ENCODE data around the gene DENND5B.

DENND5B gene

DNA sequence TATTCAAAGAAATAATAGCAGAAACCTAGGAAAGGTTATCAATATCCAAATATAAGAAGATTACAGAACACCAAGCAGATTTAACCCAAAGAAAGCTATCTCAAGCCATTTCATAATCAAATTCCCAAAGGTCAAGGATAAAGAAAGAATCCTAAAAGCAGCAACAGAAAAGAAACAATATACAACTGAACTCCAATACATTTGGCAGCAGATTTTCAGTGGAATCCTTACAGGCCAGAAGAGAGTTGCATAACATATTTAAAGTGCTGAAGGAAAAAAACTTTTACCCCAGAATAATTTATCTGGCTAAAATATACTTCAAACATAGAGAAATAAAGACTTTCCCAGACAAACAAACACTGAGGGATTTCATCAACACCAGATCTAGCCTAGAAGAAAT lies 54.3 kb downstream of the DENND5B start:
- DNase-seq (ENCODE audit: extremely low spot score) = no peak
- TF ChIP-seq, protein P1, sequence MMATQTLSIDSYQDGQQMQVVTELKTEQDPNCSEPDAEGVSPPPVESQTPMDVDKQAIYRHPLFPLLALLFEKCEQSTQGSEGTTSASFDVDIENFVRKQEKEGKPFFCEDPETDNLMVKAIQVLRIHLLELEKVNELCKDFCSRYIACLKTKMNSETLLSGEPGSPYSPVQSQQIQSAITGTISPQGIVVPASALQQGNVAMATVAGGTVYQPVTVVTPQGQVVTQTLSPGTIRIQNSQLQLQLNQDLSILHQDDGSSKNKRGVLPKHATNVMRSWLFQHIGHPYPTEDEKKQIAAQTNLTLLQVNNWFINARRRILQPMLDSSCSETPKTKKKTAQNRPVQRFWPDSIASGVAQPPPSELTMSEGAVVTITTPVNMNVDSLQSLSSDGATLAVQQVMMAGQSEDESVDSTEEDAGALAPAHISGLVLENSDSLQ (IDR thresholded peaks at IDR 0.05) = no peak
- TF ChIP-seq TARDBP (IDR thresholded peaks at IDR 0.05) = no peak
- TF ChIP-seq FOXK2 (IDR thresholded peaks at IDR 0.05) = no peak
- TF ChIP-seq FOXA1 (IDR thresholded peaks at IDR 0.05) = no peak
- CTCF ChIA-PET = no interaction called here
- POLR2A ChIA-PET = interaction anchor here (0.7 kb wide), 1 partner anchor 11 kb away, joined by 3 read pairs; no protein-coding TSS in a partner anchor

DNA sequence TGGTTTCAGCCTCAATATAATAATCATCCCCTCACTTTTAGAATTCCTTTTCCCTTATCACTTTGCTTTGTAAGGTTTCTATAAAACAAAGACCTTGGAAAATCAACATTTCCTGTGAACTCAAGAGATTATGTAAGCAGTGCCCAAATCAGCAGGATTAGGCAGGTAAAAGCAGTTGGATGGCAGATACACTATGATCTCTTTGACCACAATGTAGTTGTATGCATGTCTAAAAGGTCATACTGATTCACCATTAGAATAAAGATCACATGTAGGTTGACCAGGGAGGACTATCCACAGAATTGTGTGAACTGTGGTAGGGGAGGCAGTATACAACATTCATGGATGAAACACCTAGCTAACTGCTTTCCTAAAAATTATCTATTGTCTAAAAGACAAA lies 57.5 kb downstream of the DENND5B start:
- no peak for DNase-seq (ENCODE audit: extremely low spot score)
- no peak for TF ChIP-seq FOXM1 (IDR thresholded peaks at IDR 0.05; ENCODE audit: borderline replicate concordance)
- no peak for TF ChIP-seq SP1 (IDR thresholded peaks at IDR 0.05)
- no peak for TF ChIP-seq BHLHE40 (IDR thresholded peaks at IDR 0.05; ENCODE audit: borderline replicate concordance)
- no peak for TF ChIP-seq ZNF384 (IDR thresholded peaks at IDR 0.05)
- TF ChIP-seq HDGF (IDR thresholded peaks at IDR 0.05; ENCODE audit: borderline replicate concordance) = no peak
- TF ChIP-seq FOXK2 (IDR thresholded peaks at IDR 0.05) = no peak
- no peak for TF ChIP-seq TARDBP (IDR thresholded peaks at IDR 0.05)
- no peak for TF ChIP-seq L3MBTL2 (conservative IDR thresholded peaks at IDR 0.05)
- TF ChIP-seq NFRKB (IDR thresholded peaks at IDR 0.05) = no peak
- no peak for TF ChIP-seq ARNT (IDR thresholded peaks at IDR 0.05)
- no peak for TF ChIP-seq FOXA1 (IDR thresholded peaks at IDR 0.05)
- TF ChIP-seq SUZ12 (IDR thresholded peaks at IDR 0.05) = no peak
- no peak for TF ChIP-seq LEF1 (IDR thresholded peaks at IDR 0.05; ENCODE audit: borderline replicate concordance)
- no peak for TF ChIP-seq CTBP1 (IDR thresholded peaks at IDR 0.05; ENCODE audit: borderline replicate concordance)
- TF ChIP-seq, protein P1 (IDR thresholded peaks at IDR 0.05) = no peak
- no peak for TF ChIP-seq ELF4 (IDR thresholded peaks at IDR 0.05)
- ChIA-PET POLR2A (no interaction called here), CTCF (no interaction called here)

DNA sequence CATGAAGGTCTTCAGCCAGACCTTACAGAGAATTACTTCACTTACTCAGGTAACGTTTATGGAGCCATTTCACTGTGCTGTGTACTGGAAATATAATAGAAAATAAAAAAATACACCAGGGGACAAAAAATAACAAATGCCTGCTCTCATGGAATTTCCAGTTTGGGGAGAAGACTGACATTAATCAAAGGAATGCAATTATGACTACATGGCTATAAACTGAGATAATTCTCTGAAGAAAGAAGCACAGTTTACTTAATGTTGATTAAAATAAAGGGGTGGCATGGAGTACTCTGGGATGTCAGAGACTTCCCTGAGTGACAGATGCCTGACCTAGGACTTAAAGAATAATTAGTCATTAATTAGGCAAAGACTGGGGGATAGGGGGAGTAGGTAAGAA lies 59.0 kb downstream of the DENND5B start:
- TF ChIP-seq SUZ12 (IDR thresholded peaks at IDR 0.05) = no peak
- TF ChIP-seq LEF1 (IDR thresholded peaks at IDR 0.05; ENCODE audit: borderline replicate concordance) = no peak
- TF ChIP-seq, protein P1 (IDR thresholded peaks at IDR 0.05) = no peak
- TF ChIP-seq FOXK2 (IDR thresholded peaks at IDR 0.05) = no peak
- TF ChIP-seq FOXA1 (IDR thresholded peaks at IDR 0.05) = no peak
- no peak for TF ChIP-seq ZNF384 (IDR thresholded peaks at IDR 0.05)
- no peak for TF ChIP-seq FOXM1 (IDR thresholded peaks at IDR 0.05; ENCODE audit: borderline replicate concordance)
- no peak for TF ChIP-seq TARDBP (IDR thresholded peaks at IDR 0.05)
- TF ChIP-seq BHLHE40 (IDR thresholded peaks at IDR 0.05; ENCODE audit: borderline replicate concordance) = no peak
- no peak for TF ChIP-seq HDGF (IDR thresholded peaks at IDR 0.05; ENCODE audit: borderline replicate concordance)
- no peak for TF ChIP-seq NFRKB (IDR thresholded peaks at IDR 0.05)
- TF ChIP-seq ARNT (IDR thresholded peaks at IDR 0.05) = no peak
- TF ChIP-seq CTBP1 (IDR thresholded peaks at IDR 0.05; ENCODE audit: borderline replicate concordance) = no peak
- TF ChIP-seq L3MBTL2 (conservative IDR thresholded peaks at IDR 0.05) = no peak
- CTCF ChIA-PET = no interaction called here
- POLR2A ChIA-PET = no interaction called here
- DNase-seq (ENCODE audit: extremely low spot score) = no peak

DNA sequence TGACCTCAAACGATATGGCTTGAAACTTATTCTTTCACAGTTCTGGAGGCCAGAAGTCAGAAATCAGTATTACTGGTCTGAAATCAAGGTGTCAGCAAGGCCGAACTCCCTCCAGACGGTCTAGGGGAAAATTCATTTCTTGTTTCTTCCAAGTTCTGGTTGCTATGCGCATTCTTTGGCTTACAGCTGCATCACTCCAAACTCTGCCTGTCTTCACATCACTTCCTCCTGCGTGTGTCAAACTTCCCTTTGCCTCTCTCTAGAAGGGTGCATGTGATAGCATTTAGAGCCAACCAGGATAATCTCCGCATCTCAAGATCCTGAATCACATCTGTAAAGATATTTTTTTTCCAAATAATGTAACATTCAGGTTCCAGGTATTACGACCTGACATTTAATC lies 62.8 kb downstream of the DENND5B start:
- ChIA-PET CTCF (no interaction called here), POLR2A (no interaction called here)
- TF ChIP-seq, protein P1 (IDR thresholded peaks at IDR 0.05) = no peak
- TF ChIP-seq LEF1 (IDR thresholded peaks at IDR 0.05; ENCODE audit: borderline replicate concordance) (no peak), CTBP1 (IDR thresholded peaks at IDR 0.05; ENCODE audit: borderline replicate concordance) (no peak), ARNT (IDR thresholded peaks at IDR 0.05) (no peak), FOXM1 (IDR thresholded peaks at IDR 0.05; ENCODE audit: borderline replicate concordance) (no peak), FOXK2 (IDR thresholded peaks at IDR 0.05) (no peak), BHLHE40 (IDR thresholded peaks at IDR 0.05; ENCODE audit: borderline replicate concordance) (no peak), ZNF384 (IDR thresholded peaks at IDR 0.05) (no peak), ELF4 (IDR thresholded peaks at IDR 0.05) (no peak), L3MBTL2 (conservative IDR thresholded peaks at IDR 0.05) (no peak)
- DNase-seq (ENCODE audit: extremely low spot score) = no peak

DNA sequence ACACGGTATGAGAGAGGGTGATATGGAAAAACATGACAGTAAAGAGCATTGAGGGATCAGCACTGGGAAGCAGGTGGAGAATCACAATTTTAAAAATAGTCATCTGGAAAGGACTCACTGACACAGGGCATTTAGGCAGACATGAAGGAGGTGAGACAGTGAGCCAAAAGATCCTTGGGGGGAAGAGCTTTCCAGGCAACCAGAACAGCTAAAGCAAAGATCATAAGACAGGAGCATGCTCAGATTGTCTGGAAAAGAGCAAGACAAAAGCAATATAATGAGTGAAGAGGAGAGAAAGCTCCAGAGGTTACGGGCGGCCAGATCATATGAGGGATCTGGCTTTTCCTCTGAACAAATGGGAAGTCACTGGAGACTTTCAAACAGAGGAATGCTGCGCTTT lies 63.9 kb downstream of the DENND5B start:
- no peak for DNase-seq (ENCODE audit: extremely low spot score)
- ChIA-PET CTCF (no interaction called here), POLR2A (no interaction called here)
- TF ChIP-seq L3MBTL2 (conservative IDR thresholded peaks at IDR 0.05) = no peak
- TF ChIP-seq TARDBP (IDR thresholded peaks at IDR 0.05) = no peak
- TF ChIP-seq SUZ12 (IDR thresholded peaks at IDR 0.05) = no peak
- no peak for TF ChIP-seq FOXM1 (IDR thresholded peaks at IDR 0.05; ENCODE audit: borderline replicate concordance)
- TF ChIP-seq FOXA1 (IDR thresholded peaks at IDR 0.05) = no peak
- no peak for TF ChIP-seq ZNF384 (IDR thresholded peaks at IDR 0.05)
- TF ChIP-seq LEF1 (IDR thresholded peaks at IDR 0.05; ENCODE audit: borderline replicate concordance) = no peak
- TF ChIP-seq BHLHE40 (IDR thresholded peaks at IDR 0.05; ENCODE audit: borderline replicate concordance) = no peak
- TF ChIP-seq HDGF (IDR thresholded peaks at IDR 0.05; ENCODE audit: borderline replicate concordance) = no peak
- TF ChIP-seq CTBP1 (IDR thresholded peaks at IDR 0.05; ENCODE audit: borderline replicate concordance) = no peak
- TF ChIP-seq FOXK2 (IDR thresholded peaks at IDR 0.05) = no peak

DNA sequence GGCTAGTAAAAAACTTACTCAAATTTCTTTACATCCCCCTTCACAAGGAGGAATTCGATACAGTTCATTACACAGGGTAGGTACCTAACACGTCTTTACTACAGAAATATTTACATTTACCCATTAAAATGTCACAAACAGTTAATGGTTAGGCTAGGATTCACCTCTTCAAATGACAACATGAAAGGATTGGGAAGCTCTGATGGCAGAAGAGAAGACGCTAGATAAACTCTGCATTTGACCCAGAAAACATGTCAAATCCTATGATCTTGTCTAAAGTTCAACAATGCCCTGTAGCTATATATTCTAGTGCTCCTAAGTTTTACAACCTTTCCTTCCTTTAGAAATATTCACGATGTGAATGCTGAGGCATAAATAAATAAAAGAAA lies 64.8 kb downstream of the DENND5B start:
- CTCF ChIA-PET = no interaction called here
- TF ChIP-seq ZNF384 (IDR thresholded peaks at IDR 0.05) (no peak), L3MBTL2 (conservative IDR thresholded peaks at IDR 0.05) (no peak), SUZ12 (IDR thresholded peaks at IDR 0.05) (no peak), FOXA1 (IDR thresholded peaks at IDR 0.05) (no peak), CTBP1 (IDR thresholded peaks at IDR 0.05; ENCODE audit: borderline replicate concordance) (no peak), FOXK2 (IDR thresholded peaks at IDR 0.05) (no peak), ARNT (IDR thresholded peaks at IDR 0.05) (no peak), BHLHE40 (IDR thresholded peaks at IDR 0.05; ENCODE audit: borderline replicate concordance) (no peak), HDGF (IDR thresholded peaks at IDR 0.05; ENCODE audit: borderline replicate concordance) (no peak), SP1 (IDR thresholded peaks at IDR 0.05) (no peak), ELF4 (IDR thresholded peaks at IDR 0.05) (no peak), LEF1 (IDR thresholded peaks at IDR 0.05; ENCODE audit: borderline replicate concordance) (no peak), FOXM1 (IDR thresholded peaks at IDR 0.05; ENCODE audit: borderline replicate concordance) (no peak), TARDBP (IDR thresholded peaks at IDR 0.05) (no peak), NFRKB (IDR thresholded peaks at IDR 0.05) (no peak)
- TF ChIP-seq, protein P1 (IDR thresholded peaks at IDR 0.05) = no peak
- POLR2A ChIA-PET = no interaction called here
- no peak for DNase-seq (ENCODE audit: extremely low spot score)

Data from HEK293T (cell line).